Colon (tissue), 2 donors: ENCODE data around the gene GTF2IRD1.
"Not testable (repeated sequence)": the region's sequence is repeated elsewhere in the genome, so short reads cannot be mapped to it uniquely, and the experiment has no call there.

ENCODE experiments used
- FAIRE-seq: peaks from 2 replicates; lab custom pipeline; 2012; peaks lifted over from hg19 to GRCh38; lab: Jason Lieb, UNC
- donor health status: control.
- donor health status: control.

The GTF2IRD1 gene

GRCh38 chr7:74430409-74430808 is 23.3 kb upstream of the GTF2IRD1 start:
- not testable (repeated sequence) for FAIRE-seq

GRCh38 chr7:74430961-74431466 is 22.7 kb upstream of the GTF2IRD1 start:
- no peak for FAIRE-seq

GRCh38 chr7:74437291-74437571 is 16.5 kb upstream of the GTF2IRD1 start:
- FAIRE-seq, result not testable (repeated sequence)

GRCh38 chr7:74438327-74438726 is 15.4 kb upstream of the GTF2IRD1 start:
- no peak for FAIRE-seq

GRCh38 chr7:74439541-74439940 is 14.2 kb upstream of the GTF2IRD1 start:
- FAIRE-seq, result no peak

- not testable (repeated sequence) for FAIRE-seq
Measured at GRCh38 chr7:74440143-74440542, 13.6 kb upstream of the GTF2IRD1 start.

- no peak for FAIRE-seq
Measured at GRCh38 chr7:74441801-74442200, 11.9 kb upstream of the GTF2IRD1 start.

GRCh38 chr7:74443543-74444247 is 10.0 kb upstream of the GTF2IRD1 start:
- FAIRE-seq, result no peak

GRCh38 chr7:74449144-74449543 is 4.6 kb upstream of the GTF2IRD1 start:
- FAIRE-seq, result no peak

GRCh38 chr7:74449809-74450397 is 3.8 kb upstream of the GTF2IRD1 start:
- FAIRE-seq, result no peak

- FAIRE-seq, result no peak
Measured at GRCh38 chr7:74452748-74453321, 871 bp upstream of the GTF2IRD1 start.

- FAIRE-seq, result no peak
Measured at GRCh38 chr7:74454021-74454924, 567 bp downstream of the GTF2IRD1 start.

GRCh38 chr7:74454925-74455288 is 1.2 kb downstream of the GTF2IRD1 start:
- no peak for FAIRE-seq

GRCh38 chr7:74455291-74455804 is 1.6 kb downstream of the GTF2IRD1 start:
- no peak for FAIRE-seq

- FAIRE-seq, result no peak
Measured at GRCh38 chr7:74455928-74456327, 2.2 kb downstream of the GTF2IRD1 start.

GRCh38 chr7:74457007-74457406 is 3.3 kb downstream of the GTF2IRD1 start:
- no peak for FAIRE-seq

- no peak for FAIRE-seq
Measured at GRCh38 chr7:74461970-74462706, 8.4 kb downstream of the GTF2IRD1 start.

- FAIRE-seq, result no peak
Measured at GRCh38 chr7:74462707-74463100, 9.0 kb downstream of the GTF2IRD1 start.

GRCh38 chr7:74464931-74465886 is 11.5 kb downstream of the GTF2IRD1 start:
- FAIRE-seq, result no peak

GRCh38 chr7:74466196-74466813 is 12.6 kb downstream of the GTF2IRD1 start:
- no peak for FAIRE-seq
